ENCODE data around the gene ECE2.

DNA sequence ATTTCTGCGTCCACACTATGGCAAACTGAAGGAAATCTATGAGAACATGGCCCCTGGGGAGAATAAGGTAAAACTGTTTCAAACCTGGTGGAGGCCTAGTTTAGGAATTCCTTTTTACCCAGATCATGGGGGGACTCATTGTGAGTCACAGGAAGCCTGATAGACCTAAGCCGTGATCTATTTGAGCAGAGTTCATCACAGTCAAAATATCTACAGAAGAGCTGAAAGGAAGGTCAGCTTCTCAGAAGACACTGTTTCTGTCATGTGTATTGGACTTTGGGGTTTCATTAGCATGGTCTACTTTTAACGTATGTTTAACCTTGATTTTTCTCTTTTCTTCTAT, 24.5 kb downstream of the ECE2 start:
- TF ChIP-seq POLR2A (IDR thresholded peaks at IDR 0.05), result no peak
- TF ChIP-seq, protein P1, sequence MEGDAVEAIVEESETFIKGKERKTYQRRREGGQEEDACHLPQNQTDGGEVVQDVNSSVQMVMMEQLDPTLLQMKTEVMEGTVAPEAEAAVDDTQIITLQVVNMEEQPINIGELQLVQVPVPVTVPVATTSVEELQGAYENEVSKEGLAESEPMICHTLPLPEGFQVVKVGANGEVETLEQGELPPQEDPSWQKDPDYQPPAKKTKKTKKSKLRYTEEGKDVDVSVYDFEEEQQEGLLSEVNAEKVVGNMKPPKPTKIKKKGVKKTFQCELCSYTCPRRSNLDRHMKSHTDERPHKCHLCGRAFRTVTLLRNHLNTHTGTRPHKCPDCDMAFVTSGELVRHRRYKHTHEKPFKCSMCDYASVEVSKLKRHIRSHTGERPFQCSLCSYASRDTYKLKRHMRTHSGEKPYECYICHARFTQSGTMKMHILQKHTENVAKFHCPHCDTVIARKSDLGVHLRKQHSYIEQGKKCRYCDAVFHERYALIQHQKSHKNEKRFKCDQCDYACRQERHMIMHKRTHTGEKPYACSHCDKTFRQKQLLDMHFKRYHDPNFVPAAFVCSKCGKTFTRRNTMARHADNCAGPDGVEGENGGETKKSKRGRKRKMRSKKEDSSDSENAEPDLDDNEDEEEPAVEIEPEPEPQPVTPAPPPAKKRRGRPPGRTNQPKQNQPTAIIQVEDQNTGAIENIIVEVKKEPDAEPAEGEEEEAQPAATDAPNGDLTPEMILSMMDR (IDR thresholded peaks at IDR 0.05), result no peak

Measured in thyroid gland (tissue), 4 donors.